ENCODE results near the gene LONP2.

- TF ChIP-seq JUNB (IDR thresholded peaks at IDR 0.05) (no peak), POLR2AphosphoS5 (IDR thresholded peaks at IDR 0.05; ENCODE audit: low read length) (no peak), CTCF (IDR thresholded peaks at IDR 0.05 in 2 of 3, conservative IDR thresholded peaks at IDR 0.05 in 1 of 3; ENCODE audit: control insufficient read depth in 2 of 3, extremely low read depth in 1 of 3, insufficient read depth in 1 of 3, low read depth in 3 of 3, low read length in 3 of 3) (no peak), NFIC (IDR thresholded peaks at IDR 0.05; ENCODE audit: low read depth, low read length) (no peak), TAF1 (IDR thresholded peaks at IDR 0.05; ENCODE audit: borderline replicate concordance, low read depth, low read length) (no peak), MAX (IDR thresholded peaks at IDR 0.05; ENCODE audit: low read depth, low read length) (no peak), ZNF274 (IDR thresholded peaks at IDR 0.05; ENCODE audit: insufficient read depth, insufficient read length) (no peak), LARP7 (IDR thresholded peaks at IDR 0.05) (no peak), CBX3 (IDR thresholded peaks at IDR 0.05; ENCODE audit: borderline replicate concordance, low read depth) (no peak)
Measured at GRCh38 chr16:48405907-48406306, 161.8 kb downstream of the LONP2 start.
